Measurements from ENCODE around the gene ZXDC. TPM values are rescaled to one million over a fixed set of nuclear protein-coding genes. Genes with fewer than 3 reads are reported as not detected.

The ZXDC gene
- total RNA-seq, 1 donor from 2014 or later = 39.2 TPM

- no peak for DNase-seq
These were observed 40.7 kb downstream of the ZXDC start for GRCh38 chr3:126434931-126435411.

- DNase-seq = no peak
These were observed 41.5 kb downstream of the ZXDC start for GRCh38 chr3:126434264-126434590.

- DNase-seq = no peak
These were observed 42.0 kb downstream of the ZXDC start for GRCh38 chr3:126433496-126434263.

GRCh38 chr3:126433105-126433430 lies 42.6 kb downstream of the ZXDC start:
- no peak for DNase-seq

- DNase-seq = no peak
These were observed 43.2 kb downstream of the ZXDC start for GRCh38 chr3:126432361-126433104.

- no peak for DNase-seq
These were observed 44.6 kb downstream of the ZXDC start for GRCh38 chr3:126431103-126431534.

- DNase-seq = no peak
These were observed 50.9 kb downstream of the ZXDC start for GRCh38 chr3:126424751-126425150.

GRCh38 chr3:126424039-126424717 lies 51.5 kb downstream of the ZXDC start:
- no peak for DNase-seq

GRCh38 chr3:126423191-126424038 lies 52.3 kb downstream of the ZXDC start:
- DNase-seq = no peak

GRCh38 chr3:126422571-126423091 lies 53.1 kb downstream of the ZXDC start:
- no peak for DNase-seq

GRCh38 chr3:126422121-126422520 lies 53.6 kb downstream of the ZXDC start:
- DNase-seq = no peak

- DNase-seq = no peak
These were observed 54.0 kb downstream of the ZXDC start for GRCh38 chr3:126421573-126422119.

GRCh38 chr3:126419886-126420786 lies 55.6 kb downstream of the ZXDC start:
- no peak for DNase-seq

- no peak for DNase-seq
These were observed 56.5 kb downstream of the ZXDC start for GRCh38 chr3:126419151-126419703.

GRCh38 chr3:126418661-126419131 lies 57.0 kb downstream of the ZXDC start:
- DNase-seq = no peak

- no peak for DNase-seq
These were observed 57.6 kb downstream of the ZXDC start for GRCh38 chr3:126417981-126418530.

GRCh38 chr3:126417515-126417914 lies 58.2 kb downstream of the ZXDC start:
- DNase-seq = no peak

- no peak for DNase-seq
These were observed 58.7 kb downstream of the ZXDC start for GRCh38 chr3:126416943-126417342.

GRCh38 chr3:126415661-126416591 lies 59.8 kb downstream of the ZXDC start:
- DNase-seq = no peak
